Tibial artery (tissue), 4 donors: ENCODE data around the gene SAV1.
"Not testable (repeated sequence)": the region's sequence is repeated elsewhere in the genome, so short reads cannot be mapped to it uniquely, and the experiment has no call there.

ENCODE experiments used
- DNase-seq, 2 donors: peaks; one replicate each; pipeline ENCODE4 v3.0.0-alpha.2; 2019
- H3K27ac ChIP-seq, 2 donors: fragments of 200-600 bp; sonication (generic) in 1 of 2; 1 replicate in 1 of 2; 2 replicates in 1 of 2; pipeline ENCODE4 v1.5.1; 2018 to 2019; ENCODE audit warnings: mild to moderate bottlenecking in 1 of 2
- H3K27me3 ChIP-seq, 2 donors: fragments of 200-600 bp; sonication (generic) in 1 of 2; one replicate each; pipeline versions ENCODE4 v1.5.1 to v1.6.0; 2016 to 2019
- H3K36me3 ChIP-seq, 3 donors: fragments of 200-600 bp; sonication (generic) in 2 of 3; one replicate each; pipeline ENCODE4 v1.5.1; 2016 to 2019; ENCODE audit warnings: mild to moderate bottlenecking in 2 of 3
- H3K4me1 ChIP-seq, 4 donors: fragments of 200-600 bp; sonication (generic) in 2 of 4; 1 replicate in 3 of 4; 2 replicates in 1 of 4; pipeline ENCODE4 v1.5.1; 2016 to 2019
- H3K4me3 ChIP-seq, 2 donors: fragments of 200-600 bp; sonication (generic) in 1 of 2; 1 replicate in 1 of 2; 2 replicates in 1 of 2; pipeline ENCODE4 v1.5.1; 2018 to 2019; ENCODE audit warnings: mild to moderate bottlenecking in 2 of 2
- H3K9me3 ChIP-seq, 3 donors: fragments of 200-600 bp; sonication (generic) in 1 of 3; one replicate each; pipeline ENCODE4 v1.5.1; 2016 to 2019
- intact Hi-C: fragments of 100-400 bp; cut with DNase I; formaldehyde crosslinking; loops from one replicate; pipeline ENCODE4 v1.15.0; 2023; ENCODE audit warnings: low total_unique reads
- TF ChIP-seq, protein P1 (sequence below), 2 experiments: fragments of 200-600 bp in 1 of 2; fragments of 450-650 bp in 1 of 2; IDR thresholded peaks; one replicate each; pipeline ENCODE4 v1.5.1; 2017 to 2019; ENCODE audit warnings: antibody characterized with exemption in 2 of 2, mild to moderate bottlenecking in 1 of 2, moderate library complexity in 1 of 2

SAV1 gene

DNA sequence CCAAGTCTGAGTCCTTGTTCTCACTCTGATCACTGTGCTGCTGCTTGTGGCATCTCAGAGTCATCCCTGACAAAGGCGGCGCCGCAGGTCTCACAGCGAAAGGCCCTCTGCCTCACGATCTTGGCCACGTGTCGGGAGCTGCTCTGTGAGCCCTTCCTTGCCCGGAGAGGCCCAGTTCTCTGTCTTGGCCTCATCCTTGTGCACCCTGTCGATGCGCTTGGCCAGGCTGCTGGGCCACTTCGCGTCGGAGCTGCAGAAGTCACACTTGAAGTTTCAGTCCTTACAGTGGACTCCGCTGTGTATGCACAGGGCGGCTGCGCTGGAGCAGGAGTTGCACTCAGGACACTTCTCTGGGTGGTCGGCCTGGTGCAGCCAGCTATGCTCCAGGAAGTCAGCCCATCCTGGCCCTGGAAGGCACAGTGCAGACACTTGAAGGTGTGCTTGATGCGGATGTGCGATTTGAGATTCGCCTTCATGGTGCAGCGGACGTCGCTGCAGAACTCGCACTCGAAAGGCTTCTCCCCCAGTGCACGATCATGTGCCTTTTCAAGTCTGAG, 36.4 kb upstream of the SAV1 start:
- no peak overlapping the region for H3K4me3 ChIP-seq
- no peaks in the 10 kb centered on the region for H3K4me1 ChIP-seq
- no peaks in the 10 kb centered on the region for H3K9me3 ChIP-seq
- no peaks in the 10 kb centered on the region for H3K36me3 ChIP-seq
- H3K27me3 ChIP-seq: peaks cover 0 to 14% of the 10 kb centered on the region in 2 donors
- TF ChIP-seq, protein P1, sequence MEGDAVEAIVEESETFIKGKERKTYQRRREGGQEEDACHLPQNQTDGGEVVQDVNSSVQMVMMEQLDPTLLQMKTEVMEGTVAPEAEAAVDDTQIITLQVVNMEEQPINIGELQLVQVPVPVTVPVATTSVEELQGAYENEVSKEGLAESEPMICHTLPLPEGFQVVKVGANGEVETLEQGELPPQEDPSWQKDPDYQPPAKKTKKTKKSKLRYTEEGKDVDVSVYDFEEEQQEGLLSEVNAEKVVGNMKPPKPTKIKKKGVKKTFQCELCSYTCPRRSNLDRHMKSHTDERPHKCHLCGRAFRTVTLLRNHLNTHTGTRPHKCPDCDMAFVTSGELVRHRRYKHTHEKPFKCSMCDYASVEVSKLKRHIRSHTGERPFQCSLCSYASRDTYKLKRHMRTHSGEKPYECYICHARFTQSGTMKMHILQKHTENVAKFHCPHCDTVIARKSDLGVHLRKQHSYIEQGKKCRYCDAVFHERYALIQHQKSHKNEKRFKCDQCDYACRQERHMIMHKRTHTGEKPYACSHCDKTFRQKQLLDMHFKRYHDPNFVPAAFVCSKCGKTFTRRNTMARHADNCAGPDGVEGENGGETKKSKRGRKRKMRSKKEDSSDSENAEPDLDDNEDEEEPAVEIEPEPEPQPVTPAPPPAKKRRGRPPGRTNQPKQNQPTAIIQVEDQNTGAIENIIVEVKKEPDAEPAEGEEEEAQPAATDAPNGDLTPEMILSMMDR (IDR thresholded peaks at IDR 0.05): no peak
- no peak overlapping the region for H3K27ac ChIP-seq
- DNase-seq: no peak
- intact Hi-C loops: no loop called here

GRCh38 chr14:50697659-50698290, 29.7 kb upstream of the SAV1 start:
- peaks cover 0 to 14% of the 10 kb centered on the region in 2 donors for H3K27me3 ChIP-seq
- no peak overlapping the region for H3K4me3 ChIP-seq
- intact Hi-C loops: no loop called here
- no peaks in the 10 kb centered on the region for H3K36me3 ChIP-seq
- TF ChIP-seq, protein P1 (IDR thresholded peaks at IDR 0.05): no peak
- H3K27ac ChIP-seq: no peak overlapping the region
- no peak for DNase-seq
- no peaks in the 10 kb centered on the region for H3K9me3 ChIP-seq
- H3K4me1 ChIP-seq: no peaks in the 10 kb centered on the region

DNA sequence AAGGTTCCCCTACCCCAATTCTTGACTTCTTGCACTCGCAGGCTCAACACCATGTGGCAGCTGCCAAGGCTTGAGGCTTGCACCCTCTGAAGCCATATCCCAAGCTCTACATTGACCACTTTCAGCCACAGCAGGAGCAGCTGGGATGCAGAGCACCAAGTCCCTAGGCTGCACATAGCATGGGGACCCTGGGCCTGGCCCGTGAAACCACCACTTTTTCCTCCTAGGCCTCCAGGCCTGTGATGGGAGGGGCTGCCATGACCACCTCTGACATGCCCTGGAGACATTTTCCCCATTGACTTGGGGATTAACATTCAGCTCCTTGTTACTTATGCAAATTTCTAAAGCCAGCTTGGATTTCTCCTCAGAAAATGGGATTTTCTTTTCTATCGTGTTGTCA, 26.2 kb upstream of the SAV1 start:
- H3K9me3 ChIP-seq, H3K36me3 ChIP-seq, intact Hi-C loops, H3K27ac ChIP-seq, H3K27me3 ChIP-seq, DNase-seq, H3K4me1 ChIP-seq, H3K4me3 ChIP-seq: not testable (repeated sequence)

GRCh38 chr14:50688875-50689274, 20.8 kb upstream of the SAV1 start:
- H3K27me3 ChIP-seq: no peaks in the 10 kb centered on the region
- TF ChIP-seq, protein P1 (IDR thresholded peaks at IDR 0.05): no peak
- no peak overlapping the region for H3K4me3 ChIP-seq
- no peaks in the 10 kb centered on the region for H3K36me3 ChIP-seq
- no peak overlapping the region for H3K27ac ChIP-seq
- peaks cover 0 to 6% (median 0%) of the 10 kb centered on the region in 3 donors for H3K9me3 ChIP-seq
- intact Hi-C loops: no loop called here
- DNase-seq: no peak
- H3K4me1 ChIP-seq: no peaks in the 10 kb centered on the region

DNA sequence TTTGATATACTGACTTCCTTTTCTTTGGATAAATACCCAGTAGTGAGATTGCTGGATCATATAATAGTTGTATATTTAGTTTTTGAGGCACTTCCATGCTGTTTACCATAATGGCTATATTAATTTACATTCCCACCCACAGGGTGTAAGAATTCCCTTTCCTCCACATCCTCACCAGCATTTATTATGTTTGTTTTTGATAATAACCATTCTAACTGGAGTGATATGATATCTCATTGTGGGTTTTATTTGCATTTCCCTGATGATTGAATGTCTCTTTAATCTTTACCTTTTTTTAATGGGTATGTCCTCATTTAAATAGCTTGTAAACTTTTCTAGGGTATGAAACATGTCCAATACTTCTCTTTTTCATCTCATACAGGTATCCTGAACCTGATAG, 11.6 kb upstream of the SAV1 start:
- H3K36me3 ChIP-seq: no peaks in the 10 kb centered on the region
- peaks cover 0 to 17% (median 7%) of the 10 kb centered on the region in 4 donors for H3K4me1 ChIP-seq
- no peaks in the 10 kb centered on the region for H3K27me3 ChIP-seq
- H3K4me3 ChIP-seq: no peak overlapping the region
- no peak for DNase-seq
- intact Hi-C loops: no loop called here
- H3K9me3 ChIP-seq: no peaks in the 10 kb centered on the region
- TF ChIP-seq, protein P1 (IDR thresholded peaks at IDR 0.05): no peak
- H3K27ac ChIP-seq: no peak overlapping the region

- intact Hi-C loops: no loop called here
- DNase-seq: no peak
- Histone ChIP-seq H3K9me3 (no peaks in the 10 kb centered on the region), H3K27ac (peak overlapping the region; percentile 23 to 30), H3K27me3 (no peaks in the 10 kb centered on the region), H3K4me1 (peaks cover 0 to 18% (median 7%) of the 10 kb centered on the region in 4 donors), H3K36me3 (no peaks in the 10 kb centered on the region), H3K4me3 (no peak overlapping the region)
- TF ChIP-seq, protein P1 (IDR thresholded peaks at IDR 0.05): no peak
Observed at GRCh38 chr14:50678163-50678562, 10.1 kb upstream of the SAV1 start.
